Stimulated activated CD4-positive, alpha-beta T cell treated with anti-CD3 and anti-CD28 coated beads, Interleukin-15, amount 100 ng/mL, for 24 hours (primary cell): ENCODE data around the gene PNMA6F.
"Not testable (repeated sequence)": the region's sequence is repeated elsewhere in the genome, so short reads cannot be mapped to it uniquely, and the experiment has no call there.

Experiments used
- DNase-seq: peaks from one replicate; pipeline ENCODE4 v3.0.0-alpha.2; 2020

Gene PNMA6F

GRCh38 chrX:153301746-153302145, 19.8 kb downstream of the PNMA6F start:
- no peak for DNase-seq

DNA sequence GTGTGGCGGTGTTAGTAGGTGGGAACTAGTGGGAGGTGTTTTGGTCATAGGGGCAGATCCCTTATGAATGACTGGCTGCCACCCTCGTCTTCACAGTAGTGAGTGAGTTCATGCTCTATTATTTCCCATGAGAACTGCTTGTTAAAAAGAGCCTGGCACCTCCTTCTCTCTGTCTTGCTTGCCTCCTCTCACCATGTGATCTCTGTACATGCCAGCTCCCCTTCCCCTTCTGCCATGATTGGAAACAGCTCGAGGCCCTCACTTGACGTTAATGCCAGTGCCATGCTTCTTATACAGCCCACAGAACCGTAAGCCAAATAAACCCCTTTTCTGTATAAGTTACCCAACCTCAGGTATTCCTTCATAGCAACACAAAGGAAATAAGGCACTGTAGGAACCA, 21.7 kb downstream of the PNMA6F start:
- DNase-seq = no peak

DNA sequence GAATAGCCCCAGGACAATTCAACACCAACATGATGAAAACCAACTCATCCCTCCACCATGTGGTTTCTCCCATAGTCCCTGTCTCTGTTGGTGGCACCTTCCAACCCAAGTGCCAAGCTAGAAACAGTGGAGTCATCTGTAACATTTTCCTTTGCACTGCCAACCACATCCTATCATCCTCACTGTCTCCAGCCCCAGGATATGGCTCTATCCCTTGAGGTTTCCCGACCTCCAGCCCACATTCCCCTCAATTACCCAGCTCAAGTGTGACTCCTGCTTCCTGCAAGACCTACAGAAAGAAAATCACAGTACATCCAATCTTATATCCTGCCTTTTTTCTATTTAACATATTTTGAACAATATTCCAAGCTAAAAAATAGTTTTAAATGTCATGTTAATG, 24.2 kb downstream of the PNMA6F start:
- no peak for DNase-seq

DNA sequence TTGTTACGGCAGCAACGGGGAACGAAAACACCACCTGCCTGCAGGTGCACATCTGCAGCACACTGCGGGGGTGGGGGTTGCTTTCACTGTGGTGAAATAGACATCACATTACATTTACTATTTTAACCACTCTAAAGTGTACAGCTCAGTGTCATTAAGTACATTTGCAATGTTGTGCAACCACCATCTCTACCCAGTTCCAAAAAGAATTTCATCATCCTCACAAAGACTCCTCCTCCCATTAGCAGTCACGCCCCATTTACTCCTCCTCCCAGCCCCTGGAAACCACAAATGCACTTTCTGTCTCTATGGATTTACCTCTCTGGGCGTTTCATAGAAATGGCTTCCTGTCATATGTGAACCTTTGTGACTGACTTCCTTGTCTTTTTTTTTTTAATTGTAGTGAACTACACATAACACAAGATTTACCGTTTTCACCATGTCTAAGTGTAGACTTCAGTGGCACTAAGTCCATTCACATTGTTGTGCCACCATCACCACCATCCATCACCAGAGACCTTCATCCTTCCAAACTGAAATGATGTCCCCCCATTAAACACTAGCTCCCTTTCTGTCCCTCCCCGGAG, 28.0 kb downstream of the PNMA6F start:
- DNase-seq = not testable (repeated sequence)

- not testable (repeated sequence) for DNase-seq
Measured at GRCh38 chrX:153288807-153289206, 32.8 kb downstream of the PNMA6F start.

DNA sequence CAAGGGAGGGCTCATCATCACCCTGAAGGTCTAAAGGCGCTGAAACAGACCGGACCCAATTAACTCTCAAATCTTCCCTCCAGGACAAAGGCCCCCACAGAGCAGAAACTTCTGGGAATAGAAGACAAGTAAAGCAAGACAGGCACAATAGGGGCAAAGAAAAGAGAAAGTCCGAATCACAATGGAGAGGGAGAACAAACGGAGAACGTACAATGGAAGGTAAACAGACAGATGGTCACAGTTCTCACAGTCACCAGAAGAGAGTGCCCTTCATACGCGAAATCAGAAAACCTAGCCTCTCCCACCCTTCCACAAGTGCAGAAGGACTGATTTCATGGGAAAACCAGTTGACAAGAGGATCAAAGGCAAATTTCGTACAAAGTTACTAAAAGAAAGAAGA, 35.9 kb downstream of the PNMA6F start:
- DNase-seq = not testable (repeated sequence)

GRCh38 chrX:153283982-153284381, 37.6 kb downstream of the PNMA6F start:
- DNase-seq = not testable (repeated sequence)

GRCh38 chrX:153281784-153282183, 39.8 kb downstream of the PNMA6F start:
- DNase-seq = not testable (repeated sequence)

DNA sequence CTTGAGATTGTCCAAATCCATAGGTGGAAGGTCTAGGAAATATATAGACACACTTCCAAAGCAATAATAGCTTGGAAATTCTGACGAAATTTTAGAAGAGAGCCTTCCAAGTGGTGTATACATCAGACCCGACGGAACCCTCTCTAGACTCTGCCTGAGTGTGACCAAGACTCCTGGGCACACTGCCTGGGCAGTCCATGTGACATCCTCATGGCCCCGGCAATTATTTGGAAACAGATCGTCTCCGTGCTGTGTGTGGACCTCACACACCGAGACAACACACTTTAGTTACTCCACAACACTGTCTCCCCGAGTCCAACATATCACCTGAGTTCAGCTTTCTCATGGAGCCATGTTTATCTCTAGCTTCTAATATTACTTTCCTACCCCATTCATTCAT, 42.3 kb downstream of the PNMA6F start:
- DNase-seq = not testable (repeated sequence)

DNA sequence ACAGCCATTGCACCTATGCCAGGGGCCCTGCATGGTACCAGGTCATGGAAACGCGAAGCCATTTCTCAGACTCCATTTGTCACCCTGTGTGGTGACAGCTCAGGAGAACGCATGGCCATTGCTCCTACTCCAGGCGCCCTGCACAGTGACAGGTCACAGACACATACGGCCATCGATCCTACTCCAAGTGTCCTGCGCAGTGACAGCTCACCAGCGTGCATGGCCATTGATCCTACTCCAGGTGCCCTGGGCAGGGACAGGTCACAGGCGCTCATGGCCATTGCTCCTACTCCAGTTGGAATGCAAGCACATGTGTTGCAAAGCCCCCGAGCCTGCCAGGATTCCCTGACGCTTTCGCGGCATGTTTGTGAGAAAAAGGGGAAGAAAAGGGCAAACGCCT, 45.5 kb downstream of the PNMA6F start:
- not testable (repeated sequence) for DNase-seq

GRCh38 chrX:153275418-153275817, 46.1 kb downstream of the PNMA6F start:
- DNase-seq = not testable (repeated sequence)

- DNase-seq = not testable (repeated sequence)
Measured at GRCh38 chrX:153272584-153272983, 49.0 kb downstream of the PNMA6F start.

GRCh38 chrX:153272070-153272469, 49.5 kb downstream of the PNMA6F start:
- DNase-seq = not testable (repeated sequence)
